H9 (cell line): ENCODE results near the gene MYBBP1A. TPM values are rescaled to one million over a fixed set of nuclear protein-coding genes. Genes with fewer than 3 reads are reported as not detected.

Experiments used
- DNase-seq: peaks from one replicate; pipeline ENCODE4 v3.0.0-alpha.2; 2017
- H2AFZ ChIP-seq: one replicate; pipeline ENCODE4 v1.6.1; 2013; ENCODE audit warnings: mild to moderate bottlenecking, low read length, control low read depth, moderate library complexity
- H2AK5ac ChIP-seq: 2 replicates; pipeline ENCODE4 v1.6.1; 2013; ENCODE audit warnings: low read length, control low read depth, mixed read lengths; ENCODE audit not compliant: insufficient read length
- H2BK120ac ChIP-seq: one replicate; pipeline ENCODE4 v1.6.1; 2013; ENCODE audit warnings: low read depth, mild to moderate bottlenecking, low read length, control low read depth, inconsistent platforms; ENCODE audit not compliant: poor library complexity, severe bottlenecking
- H2BK12ac ChIP-seq: 2 replicates; pipeline ENCODE4 v1.6.1; 2013; ENCODE audit warnings: low read length, control low read depth, mixed read lengths, low read depth; ENCODE audit not compliant: insufficient read length
- H2BK15ac ChIP-seq: 2 replicates; pipeline ENCODE4 v1.6.1; 2013; ENCODE audit warnings: low read depth, low read length, control low read depth
- H2BK20ac ChIP-seq: one replicate; pipeline ENCODE4 v1.6.1; 2013; ENCODE audit warnings: low read depth, mild to moderate bottlenecking, low read length, control low read depth, inconsistent platforms; ENCODE audit not compliant: poor library complexity, severe bottlenecking
- H2BK5ac ChIP-seq: 2 replicates; pipeline ENCODE4 v1.6.1; 2013; ENCODE audit warnings: low read length, control low read depth, mixed read lengths; ENCODE audit not compliant: insufficient read length
- H3K14ac ChIP-seq: 2 replicates; pipeline ENCODE4 v1.6.1; 2013; ENCODE audit warnings: low read length, control low read depth; ENCODE audit not compliant: insufficient read depth
- H3K18ac ChIP-seq: 2 replicates; pipeline ENCODE4 v1.6.1; 2013; ENCODE audit warnings: low read depth, mild to moderate bottlenecking, mixed read lengths, low read length, control low read depth; ENCODE audit not compliant: insufficient read length
- H3K23ac ChIP-seq: 2 replicates; pipeline ENCODE4 v1.6.1; 2013; ENCODE audit warnings: low read length, control low read depth, mixed read lengths, low read depth; ENCODE audit not compliant: insufficient read length
- H3K23me2 ChIP-seq: 2 replicates; pipeline ENCODE4 v1.6.1; 2013; ENCODE audit warnings: low read depth, mild to moderate bottlenecking, mixed read lengths, low read length, control low read depth; ENCODE audit not compliant: insufficient read length, poor library complexity, severe bottlenecking
- H3K27ac ChIP-seq: 2 replicates; pipeline ENCODE4 v1.5.1; 2013; ENCODE audit warnings: low read length, control low read depth, mixed read lengths, low read depth; ENCODE audit not compliant: insufficient read length
- H3K27me3 ChIP-seq: 2 replicates; pipeline ENCODE4 v1.6.1; 2013; ENCODE audit warnings: low read length, control low read depth, inconsistent platforms; ENCODE audit not compliant: insufficient read depth
- H3K4ac ChIP-seq: 2 replicates; pipeline ENCODE4 v1.6.1; 2013; ENCODE audit warnings: low read depth, mild to moderate bottlenecking, control low read depth, inconsistent platforms, low read length, moderate library complexity
- H3K4me1 ChIP-seq: 2 replicates; pipeline ENCODE4 v1.6.1; 2013; ENCODE audit warnings: low read length, control low read depth, inconsistent platforms; ENCODE audit not compliant: insufficient read depth
- H3K4me2 ChIP-seq: 2 replicates; pipeline ENCODE4 v1.6.1; 2013; ENCODE audit warnings: low read length, control low read depth, mixed read lengths; ENCODE audit not compliant: insufficient read length, insufficient read depth
- H3K56ac ChIP-seq: 2 replicates; pipeline ENCODE4 v1.6.1; 2013; ENCODE audit warnings: low read depth, mild to moderate bottlenecking, mixed read lengths, low read length, control low read depth; ENCODE audit not compliant: insufficient read length
- H3K79me1 ChIP-seq: 2 replicates; pipeline ENCODE4 v1.6.1; 2013; ENCODE audit warnings: low read depth, mild to moderate bottlenecking, moderate library complexity, low read length, control low read depth, inconsistent platforms; ENCODE audit not compliant: insufficient read depth, poor library complexity, severe bottlenecking
- H3K79me2 ChIP-seq: 2 replicates; pipeline ENCODE4 v1.6.1; 2013; ENCODE audit warnings: low read length, control low read depth, inconsistent platforms; ENCODE audit not compliant: insufficient read depth
- H3K9ac ChIP-seq: 2 replicates; pipeline ENCODE4 v1.6.1; 2013; ENCODE audit warnings: low read length, control low read depth, mixed read lengths; ENCODE audit not compliant: insufficient read length; ENCODE audit errors: extremely low read depth
- H3K9me3 ChIP-seq: one replicate; pipeline ENCODE4 v1.6.1; 2013; ENCODE audit warnings: low read depth, low read length, inconsistent platforms; ENCODE audit not compliant: control insufficient read depth
- H3T11ph ChIP-seq: one replicate; pipeline ENCODE4 v1.6.1; 2013; ENCODE audit warnings: mild to moderate bottlenecking, low read length, control low read depth, inconsistent platforms
- H4K20me1 ChIP-seq: one replicate; pipeline ENCODE4 v1.6.1; 2013; ENCODE audit not compliant: control insufficient read depth, insufficient read length, insufficient read depth
- H4K5ac ChIP-seq: 2 replicates; pipeline ENCODE4 v1.6.1; 2013; ENCODE audit warnings: low read depth, mild to moderate bottlenecking, mixed read lengths, low read length, control low read depth; ENCODE audit not compliant: insufficient read length
- H4K8ac ChIP-seq: replicated peaks from 2 replicates; pipeline ENCODE4 v1.6.1; 2013; ENCODE audit warnings: low read length, control low read depth, mixed read lengths, low read depth; ENCODE audit not compliant: insufficient read length
- H4K91ac ChIP-seq: 2 replicates; pipeline ENCODE4 v1.6.1; 2013; ENCODE audit warnings: low read depth, mild to moderate bottlenecking, moderate library complexity, mixed read lengths, low read length, control low read depth; ENCODE audit not compliant: insufficient read length
- H3K27ac Mint-ChIP-seq, 3 experiments: 2 replicates in 2 of 3; 3 replicates in 1 of 3; pipeline ENCODE4 v1.8.0; 2020 to 2021; ENCODE audit warnings: mixed read lengths in 3 of 3, mild to moderate bottlenecking in 1 of 3, moderate library complexity in 1 of 3
- H3K27me3 Mint-ChIP-seq: 2 replicates; pipeline ENCODE4 v1.8.0; 2021; ENCODE audit warnings: low read depth, mild to moderate bottlenecking, moderate library complexity, mixed read lengths
- H3K36me3 Mint-ChIP-seq, 3 experiments: 2 replicates in 2 of 3; 3 replicates in 1 of 3; pipeline ENCODE4 v1.8.0; 2020 to 2021; ENCODE audit warnings: low read depth in 3 of 3, mixed read lengths in 3 of 3; ENCODE audit not compliant: insufficient read depth in 1 of 3
- H3K4me1 Mint-ChIP-seq, 2 experiments: 2 replicates each; pipeline ENCODE4 v1.8.0; 2020; ENCODE audit warnings: mixed read lengths in 2 of 2
- H3K4me3 Mint-ChIP-seq, 2 experiments: 2 replicates in 1 of 2; 3 replicates in 1 of 2; pipeline ENCODE4 v1.8.0; 2020 to 2021; ENCODE audit warnings: mild to moderate bottlenecking in 2 of 2, mixed read lengths in 2 of 2, moderate library complexity in 1 of 2
- H3K9me3 Mint-ChIP-seq, 2 experiments: 2 replicates in 1 of 2; 3 replicates in 1 of 2; pipeline ENCODE4 v1.8.0; 2020; ENCODE audit warnings: mild to moderate bottlenecking in 2 of 2, mixed read lengths in 2 of 2, moderate library complexity in 1 of 2
- WGBS: extraction: QIAGEN DNeasy Blood & Tissue Kit; methylation state at CpG from one replicate; pipeline ENCODE4 v1.1.7; 2013; ENCODE audit warnings: missing lambda C conversion rate, low lambda C conversion rate, mixed read lengths; ENCODE audit not compliant: insufficient read length; ENCODE audit errors: extremely low coverage; 5-methylcytosine and 5-hydroxymethylcytosine counted together
- total RNA-seq: library from RNA; stranded (reverse); gene quantifications from 2 replicates; pipeline ENCODE4 v1.2.1, GENCODE V29; 2021
- TF ChIP-seq, protein P1 (sequence below): fragments of 200-600 bp; sonication (generic); conservative IDR thresholded peaks from 3 replicates; pipeline ENCODE4 v1.8.0; 2021; ENCODE audit warnings: antibody characterized with exemption, mild to moderate bottlenecking

The MYBBP1A gene
- total RNA-seq, 1 experiment from 2014 or later, result 181 TPM

GRCh38 chr17:4556996-4557395, 1.8 kb upstream of the MYBBP1A start:
- Histone ChIP-seq H2BK20ac (no peak overlapping the region), H2AK5ac (no peak overlapping the region), H3K27ac (no peak overlapping the region), H2BK5ac (no peak overlapping the region), H2BK12ac (no peak overlapping the region), H4K20me1 (no peaks in the 10 kb centered on the region), H2AFZ (no peak overlapping the region), H4K5ac (no peak overlapping the region), H2BK120ac (no peak overlapping the region), H3K18ac (no peak overlapping the region), H3K27me3 (no peaks in the 10 kb centered on the region), H3K23me2 (peaks cover 11% of the 10 kb centered on the region), H3K9ac (no peak overlapping the region), H3K14ac (no peak overlapping the region), H3K79me2 (peaks cover 9% of the 10 kb centered on the region; the same call in 1 of the 2 replicates), H3T11ph (no peak overlapping the region), H4K8ac (no peak overlapping the region), H3K4me2 (no peak overlapping the region), H3K4ac (no peak overlapping the region), H3K4me1 (peaks cover 4% of the 10 kb centered on the region; the same call in 1 of the 2 replicates), H3K9me3 (no peaks in the 10 kb centered on the region), H4K91ac (no peak overlapping the region), H3K56ac (no peak overlapping the region), H2BK15ac (no peak overlapping the region), H3K23ac (no peak overlapping the region), H3K79me1 (no peaks in the 10 kb centered on the region)
- Mint-ChIP-seq H3K27me3 (0 out of 2 replicates have a peak, but pooled peaks cover 3% of the 10 kb centered on the region), H3K4me3 (peak overlapping the region in 1 of 2 experiments; percentile 38; a peak in 1 of 5 replicates), H3K9me3 (no peaks in the 10 kb centered on the region), H3K4me1 (peaks cover 27 to 36% of the 10 kb centered on the region in 2 experiments), H3K36me3 (peaks cover 19 to 31% (median 22%) of the 10 kb centered on the region in 3 experiments), H3K27ac (peak overlapping the region in 1 of 3 experiments; percentile 28; a peak in 2 of 7 replicates)
- WGBS, result no CpG with 5 or more reads among the region's 4 CpGs
- DNase-seq, result no peak
- TF ChIP-seq, protein P1, sequence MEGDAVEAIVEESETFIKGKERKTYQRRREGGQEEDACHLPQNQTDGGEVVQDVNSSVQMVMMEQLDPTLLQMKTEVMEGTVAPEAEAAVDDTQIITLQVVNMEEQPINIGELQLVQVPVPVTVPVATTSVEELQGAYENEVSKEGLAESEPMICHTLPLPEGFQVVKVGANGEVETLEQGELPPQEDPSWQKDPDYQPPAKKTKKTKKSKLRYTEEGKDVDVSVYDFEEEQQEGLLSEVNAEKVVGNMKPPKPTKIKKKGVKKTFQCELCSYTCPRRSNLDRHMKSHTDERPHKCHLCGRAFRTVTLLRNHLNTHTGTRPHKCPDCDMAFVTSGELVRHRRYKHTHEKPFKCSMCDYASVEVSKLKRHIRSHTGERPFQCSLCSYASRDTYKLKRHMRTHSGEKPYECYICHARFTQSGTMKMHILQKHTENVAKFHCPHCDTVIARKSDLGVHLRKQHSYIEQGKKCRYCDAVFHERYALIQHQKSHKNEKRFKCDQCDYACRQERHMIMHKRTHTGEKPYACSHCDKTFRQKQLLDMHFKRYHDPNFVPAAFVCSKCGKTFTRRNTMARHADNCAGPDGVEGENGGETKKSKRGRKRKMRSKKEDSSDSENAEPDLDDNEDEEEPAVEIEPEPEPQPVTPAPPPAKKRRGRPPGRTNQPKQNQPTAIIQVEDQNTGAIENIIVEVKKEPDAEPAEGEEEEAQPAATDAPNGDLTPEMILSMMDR, result no peak
